SK-N-DZ (cell line): ENCODE data around the gene MICAL2.
A peak's percentile ranks its signal among the peaks of the same experiment; 100 is the strongest.

Experiments used
- DNase-seq: peaks from one replicate; pipeline ENCODE4 v3.0.0-alpha.2; 2015; ENCODE audit warnings: low spot score

The MICAL2 gene

GRCh38 chr11:12184699-12185098, 74.3 kb downstream of the MICAL2 start:
- no peak for DNase-seq

- DNase-seq, result no peak
Observed at GRCh38 chr11:12185106-12185690, 74.8 kb downstream of the MICAL2 start.

GRCh38 chr11:12185914-12186313, 75.5 kb downstream of the MICAL2 start:
- DNase-seq, result no peak

- DNase-seq, result no peak
Observed at GRCh38 chr11:12186701-12187100, 76.3 kb downstream of the MICAL2 start.

- DNase-seq, result peak; percentile 25
Observed at GRCh38 chr11:12187399-12187798, 77.0 kb downstream of the MICAL2 start.

GRCh38 chr11:12188548-12189317, 78.3 kb downstream of the MICAL2 start:
- DNase-seq, result no peak

GRCh38 chr11:12189543-12190235, 79.3 kb downstream of the MICAL2 start:
- DNase-seq, result no peak

GRCh38 chr11:12190511-12190910, 80.1 kb downstream of the MICAL2 start:
- DNase-seq, result no peak

GRCh38 chr11:12192794-12193514, 82.6 kb downstream of the MICAL2 start:
- no peak for DNase-seq

GRCh38 chr11:12193515-12194336, 83.3 kb downstream of the MICAL2 start:
- DNase-seq, result no peak

GRCh38 chr11:12195768-12196167, 85.4 kb downstream of the MICAL2 start:
- no peak for DNase-seq

GRCh38 chr11:12196308-12196707, 85.9 kb downstream of the MICAL2 start:
- DNase-seq, result no peak

GRCh38 chr11:12196872-12197271, 86.5 kb downstream of the MICAL2 start:
- DNase-seq, result no peak

GRCh38 chr11:12198251-12199222, 88.1 kb downstream of the MICAL2 start:
- no peak for DNase-seq

- DNase-seq, result no peak
Observed at GRCh38 chr11:12199231-12199948, 89.0 kb downstream of the MICAL2 start.

- peak; percentile 55 for DNase-seq
Observed at GRCh38 chr11:12200279-12200990, 90.0 kb downstream of the MICAL2 start.

- DNase-seq, result peak; percentile 70
Observed at GRCh38 chr11:12200991-12201985, 90.9 kb downstream of the MICAL2 start.
